H1 (cell line): Measurements from ENCODE around the gene LOXL1. TPM values are rescaled to one million over a fixed set of nuclear protein-coding genes. Genes with fewer than 3 reads are reported as not detected.
A peak's percentile ranks its signal among the peaks of the same experiment; 100 is the strongest.

Experiments
- CTCF ChIA-PET: fragments of 300-600 bp; sonication (Branson Sonifier 250); formaldehyde crosslinking; loops from one replicate; lab custom pipeline; 2021; ENCODE audit not compliant: partially characterized antibody; lab: Charles Lee
- POLR2A ChIA-PET: fragments of 300-600 bp; sonication (Branson Sonifier 250); formaldehyde crosslinking; loops from one replicate; lab custom pipeline; 2021; ENCODE audit warnings: inconsistent platforms; ENCODE audit not compliant: partially characterized antibody; lab: Charles Lee
- DNase-seq, 2 experiments: peaks; one replicate each; pipeline versions ENCODE4 v3.0.0 to v3.0.0-alpha.2; 2010 to 2022; ENCODE audit warnings: low spot score in 2 of 2, low read depth in 1 of 2, mixed read lengths in 1 of 2
- FAIRE-seq: peaks from 2 replicates; lab custom pipeline; 2011; peaks lifted over from hg19 to GRCh38; lab: Jason Lieb, UNC
- H2AFZ ChIP-seq: 2 replicates; pipeline ENCODE4 v1.8.1; 2012; ENCODE audit warnings: low read length, inconsistent platforms
- H2AK5ac ChIP-seq: 2 replicates; pipeline ENCODE4 v1.6.1; 2013; ENCODE audit warnings: low read depth, low read length
- H2BK120ac ChIP-seq: replicated peaks from 2 replicates; pipeline ENCODE3; 2013; ENCODE audit warnings: low read depth, low read length, inconsistent platforms
- H2BK12ac ChIP-seq: 2 replicates; pipeline ENCODE4 v1.6.1; 2013; ENCODE audit warnings: low read depth, low read length
- H2BK15ac ChIP-seq: 2 replicates; pipeline ENCODE4 v1.6.1; 2013; ENCODE audit warnings: low read length
- H2BK20ac ChIP-seq: 2 replicates; pipeline ENCODE4 v1.6.1; 2013; ENCODE audit warnings: low read length
- H2BK5ac ChIP-seq: 2 replicates; pipeline ENCODE4 v1.6.1; 2013; ENCODE audit warnings: low read depth, low read length
- H3K14ac ChIP-seq: 2 replicates; pipeline ENCODE4 v1.6.1; 2013; ENCODE audit warnings: inconsistent platforms; ENCODE audit not compliant: insufficient read length
- H3K18ac ChIP-seq: 2 replicates; pipeline ENCODE4 v1.6.1; 2013; ENCODE audit warnings: low read length; ENCODE audit errors: extremely low read depth
- H3K23ac ChIP-seq: 2 replicates; pipeline ENCODE4 v1.6.1; 2013; ENCODE audit warnings: inconsistent platforms; ENCODE audit not compliant: insufficient read length
- H3K23me2 ChIP-seq: 2 replicates; pipeline ENCODE4 v1.6.1; 2013; ENCODE audit warnings: low read depth, low read length
- H3K27ac ChIP-seq: 2 replicates; pipeline ENCODE4 v1.6.1; 2011; ENCODE audit warnings: low read depth, low read length, inconsistent platforms
- H3K27me3 ChIP-seq, 4 experiments: replicated peaks in 1 of 4; 1 replicate in 1 of 4; 2 replicates in 3 of 4; pipeline versions ENCODE4 v1.6.1 to v1.8.1; 2011 to 2013; ENCODE audit warnings: low read length in 3 of 4, mild to moderate bottlenecking in 3 of 4, inconsistent platforms in 2 of 4, mixed read lengths in 2 of 4, moderate library complexity in 1 of 4; ENCODE audit not compliant: control insufficient read depth in 3 of 4, insufficient read depth in 3 of 4; ENCODE audit errors: extremely low read depth in 1 of 4
- H3K36me3 ChIP-seq, 4 experiments: 2 replicates each; pipeline versions ENCODE4 v1.6.1 to v1.8.1; 2011 to 2013; ENCODE audit warnings: mild to moderate bottlenecking in 4 of 4, low read length in 3 of 4, moderate library complexity in 2 of 4, control low read depth in 1 of 4, inconsistent platforms in 1 of 4; ENCODE audit not compliant: insufficient read depth in 4 of 4, control insufficient read depth in 2 of 4
- H3K4ac ChIP-seq: replicated peaks from 2 replicates; pipeline ENCODE3; 2013; ENCODE audit warnings: low read length, low read depth, mixed read lengths, inconsistent platforms; ENCODE audit not compliant: insufficient read length
- H3K4me1 ChIP-seq, 4 experiments: replicated peaks in 1 of 4; 1 replicate in 1 of 4; 2 replicates in 3 of 4; pipeline versions ENCODE4 v1.6.1 to v1.8.1; 2011 to 2013; ENCODE audit warnings: low read length in 3 of 4, inconsistent platforms in 2 of 4, mixed read lengths in 1 of 4; ENCODE audit not compliant: insufficient read depth in 4 of 4, control insufficient read depth in 3 of 4
- H3K4me2 ChIP-seq, 2 experiments: 2 replicates each; pipeline versions ENCODE4 v1.6.1 to v1.8.1; 2011 to 2013; ENCODE audit warnings: low read depth in 2 of 2, low read length in 2 of 2, control low read depth in 1 of 2, inconsistent platforms in 1 of 2, mild to moderate bottlenecking in 1 of 2; ENCODE audit not compliant: insufficient read depth in 1 of 2
- H3K4me3 ChIP-seq, 4 experiments: fragments of 200-600, 300-600 bp in 1 of 4; sonication (generic), shearing (Covaris generic), sonication (Bioruptor Twin) in 1 of 4; 2 replicates each; pipeline versions ENCODE4 v1.5.1 to v1.8.1; 2011 to 2016; ENCODE audit warnings: low read length in 4 of 4, low read depth in 3 of 4, control low read depth in 2 of 4, inconsistent platforms in 2 of 4, mild to moderate bottlenecking in 2 of 4, mixed read lengths in 1 of 4, moderate library complexity in 1 of 4; ENCODE audit not compliant: insufficient read depth in 2 of 4; ENCODE audit errors: extremely low read depth in 1 of 4
- H3K56ac ChIP-seq: replicated peaks from 2 replicates; pipeline ENCODE3; 2013; ENCODE audit warnings: low read depth, mild to moderate bottlenecking, mixed read lengths, low read length, inconsistent platforms; ENCODE audit not compliant: insufficient read length
- H3K79me1 ChIP-seq: 2 replicates; pipeline ENCODE4 v1.6.1; 2013; ENCODE audit warnings: low read depth, low read length, control low read depth
- H3K79me2 ChIP-seq, 2 experiments: 2 replicates each; pipeline versions ENCODE4 v1.6.1 to v1.8.1; 2012 to 2013; ENCODE audit warnings: low read length in 2 of 2, mild to moderate bottlenecking in 2 of 2, inconsistent platforms in 1 of 2; ENCODE audit not compliant: insufficient read depth in 2 of 2, control insufficient read depth in 1 of 2
- H3K9ac ChIP-seq, 4 experiments: replicated peaks in 1 of 4; 1 replicate in 1 of 4; 2 replicates in 3 of 4; pipeline versions ENCODE4 v1.6.1 to v1.8.1; 2011 to 2013; ENCODE audit warnings: low read depth in 3 of 4, low read length in 3 of 4, control low read depth in 2 of 4, mild to moderate bottlenecking in 2 of 4, moderate library complexity in 2 of 4, inconsistent platforms in 1 of 4; ENCODE audit errors: extremely low read depth in 1 of 4
- H3K9me3 ChIP-seq, 2 experiments: 2 replicates each; pipeline versions ENCODE4 v1.6.1 to v1.8.1; 2012 to 2013; ENCODE audit warnings: mild to moderate bottlenecking in 2 of 2, moderate library complexity in 2 of 2, control low read depth in 1 of 2, inconsistent platforms in 1 of 2, low read depth in 1 of 2, low read length in 1 of 2, mixed read lengths in 1 of 2; ENCODE audit not compliant: insufficient read depth in 2 of 2
- H4K20me1 ChIP-seq, 2 experiments: replicated peaks in 1 of 2; 2 replicates each; pipeline versions ENCODE3 to v1.8.1; 2011 to 2013; ENCODE audit warnings: inconsistent platforms in 2 of 2, low read length in 2 of 2, mild to moderate bottlenecking in 1 of 2; ENCODE audit not compliant: insufficient read depth in 2 of 2, control insufficient read depth in 1 of 2
- H4K5ac ChIP-seq: 2 replicates; pipeline ENCODE4 v1.6.1; 2013; ENCODE audit warnings: low read length, low read depth, mixed read lengths, inconsistent platforms; ENCODE audit not compliant: insufficient read length
- H4K8ac ChIP-seq: 2 replicates; pipeline ENCODE4 v1.8.0; 2013; ENCODE audit warnings: mild to moderate bottlenecking, moderate library complexity, low read length, inconsistent platforms; ENCODE audit not compliant: insufficient read depth; ENCODE audit errors: extremely low read depth
- H4K91ac ChIP-seq: replicated peaks from 2 replicates; pipeline ENCODE3; 2013; ENCODE audit warnings: low read length, mixed read lengths, inconsistent platforms; ENCODE audit not compliant: insufficient read length
- KDM5A ChIP-seq: fragments of 200-600 bp; IDR thresholded peaks from 2 replicates; pipeline ENCODE4 v1.7.1; 2012; ENCODE audit warnings: mild to moderate bottlenecking, low read length, inconsistent platforms, mixed read lengths
- RXRA ChIP-seq: IDR thresholded peaks from 2 replicates; pipeline ENCODE4 v1.6.1; 2011; ENCODE audit warnings: low read depth, mild to moderate bottlenecking, low read length, moderate library complexity; ENCODE audit not compliant: insufficient read depth
- SP1 ChIP-seq: IDR thresholded peaks from 2 replicates; pipeline ENCODE4 v1.6.1; 2011; ENCODE audit warnings: low read depth, low read length
- SP4 ChIP-seq: IDR thresholded peaks from 2 replicates; pipeline ENCODE4 v1.6.1; 2012; ENCODE audit warnings: low read length, inconsistent platforms
- TAF1 ChIP-seq: IDR thresholded peaks from 2 replicates; pipeline ENCODE4 v1.6.1; 2011; ENCODE audit warnings: mild to moderate bottlenecking, low read depth, low read length
- WGBS, 2 experiments: shearing (Covaris generic) in 1 of 2; methylation state at CpG; one replicate each; pipeline versions ENCODE4 v1.1.6 to v1.1.7; 2013 to 2015; ENCODE audit warnings: low lambda C conversion rate in 2 of 2, mixed read lengths in 2 of 2, inconsistent platforms in 1 of 2, low coverage in 1 of 2, missing lambda C conversion rate in 1 of 2; ENCODE audit not compliant: insufficient replicate concordance in 2 of 2, insufficient coverage in 1 of 2, insufficient read length in 1 of 2; ENCODE audit errors: extremely low coverage in 1 of 2, missing lambda C conversion rate in 1 of 2; 5-methylcytosine and 5-hydroxymethylcytosine counted together
- long read RNA-seq, 2 experiments: library from RNA in 1 of 2; library from capped mRNA in 1 of 2; stranded (forward); transcript quantifications; one replicate each; pipeline ENCODE4 v2.0.0, GENCODE V29; 2021; ENCODE audit warnings: inconsistent platforms in 1 of 2
- polyA minus RNA-seq, 3 experiments: library from RNA; depleted of rRNA, polyadenylated mRNA; stranded (reverse); fragments of >200 nt; gene quantifications; 1 replicate in 2 of 3; 2 replicates in 1 of 3; pipeline ENCODE4 v1.2.3, GENCODE V29; 2011
- polyA plus RNA-seq, 7 experiments: library from polyadenylated mRNA; depleted of rRNA in 3 of 7; stranded (reverse) in 5 of 7; unstranded in 2 of 7; fragments of >200 nt in 5 of 7; fragments of 200-250 nt in 2 of 7; gene quantifications; 1 replicate in 5 of 7; 2 replicates in 1 of 7; 4 replicates in 1 of 7; pipeline versions ENCODE4 v1.2.1 to v1.2.3, GENCODE V29; 2011 to 2013; ENCODE audit warnings: missing spikeins in 2 of 7, mixed read lengths in 2 of 7
- total RNA-seq: library from RNA; stranded (reverse); fragmentation: NEBNext Ultra II Directional; extraction: Animal tissue kit (Norgen Biotek cat#: 25700); gene quantifications from 2 replicates; pipeline ENCODE4 v1.2.1, GENCODE V29; 2021

Gene LOXL1, protein sequence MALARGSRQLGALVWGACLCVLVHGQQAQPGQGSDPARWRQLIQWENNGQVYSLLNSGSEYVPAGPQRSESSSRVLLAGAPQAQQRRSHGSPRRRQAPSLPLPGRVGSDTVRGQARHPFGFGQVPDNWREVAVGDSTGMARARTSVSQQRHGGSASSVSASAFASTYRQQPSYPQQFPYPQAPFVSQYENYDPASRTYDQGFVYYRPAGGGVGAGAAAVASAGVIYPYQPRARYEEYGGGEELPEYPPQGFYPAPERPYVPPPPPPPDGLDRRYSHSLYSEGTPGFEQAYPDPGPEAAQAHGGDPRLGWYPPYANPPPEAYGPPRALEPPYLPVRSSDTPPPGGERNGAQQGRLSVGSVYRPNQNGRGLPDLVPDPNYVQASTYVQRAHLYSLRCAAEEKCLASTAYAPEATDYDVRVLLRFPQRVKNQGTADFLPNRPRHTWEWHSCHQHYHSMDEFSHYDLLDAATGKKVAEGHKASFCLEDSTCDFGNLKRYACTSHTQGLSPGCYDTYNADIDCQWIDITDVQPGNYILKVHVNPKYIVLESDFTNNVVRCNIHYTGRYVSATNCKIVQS
- total RNA-seq, result 8.1 and 9.3 TPM in 2 replicates
- 14.4 and 22.7 TPM in 2 replicates for polyA plus RNA-seq (2011; rRNA removed)
- polyA plus RNA-seq (2011; cell fraction: cytosol; rRNA removed), result 13.3 TPM
- 25.7 TPM for polyA plus RNA-seq (2011; cell fraction: nucleus; rRNA removed)
- 6.5 to 22.3 TPM (median 16.9 TPM) in 4 replicates for polyA plus RNA-seq (2012, experiment 1 of 2)
- 32.8 TPM for polyA plus RNA-seq (2012, experiment 2 of 2)
- polyA plus RNA-seq (2013, experiment 1 of 2), result 29.6 TPM
- 31.4 TPM for polyA plus RNA-seq (2013, experiment 2 of 2)
- polyA minus RNA-seq (2011; rRNA and poly(A)+ RNA removed), result 11.7 and 13.9 TPM in 2 replicates
- polyA minus RNA-seq (2011; cell fraction: cytosol; rRNA and poly(A)+ RNA removed), result 14.2 TPM
- polyA minus RNA-seq (2011; cell fraction: nucleus; rRNA and poly(A)+ RNA removed), result 11.9 TPM
- long read RNA-seq, experiment 1, transcript LOXL1-201 (7 exons, 2,351 nt), result major isoform, 11 of 12 reads
- long read RNA-seq, experiment 1, partial matches to known transcripts, result 0 of 12 reads
- long read RNA-seq, experiment 1, other reads (novel, unspliced or antisense), result 1 of 12 reads
- long read RNA-seq, experiment 2, partial matches to known transcripts, result 0 of 1 reads
- long read RNA-seq, experiment 2, other reads (novel, unspliced or antisense), result 1 of 1 reads

DNA sequence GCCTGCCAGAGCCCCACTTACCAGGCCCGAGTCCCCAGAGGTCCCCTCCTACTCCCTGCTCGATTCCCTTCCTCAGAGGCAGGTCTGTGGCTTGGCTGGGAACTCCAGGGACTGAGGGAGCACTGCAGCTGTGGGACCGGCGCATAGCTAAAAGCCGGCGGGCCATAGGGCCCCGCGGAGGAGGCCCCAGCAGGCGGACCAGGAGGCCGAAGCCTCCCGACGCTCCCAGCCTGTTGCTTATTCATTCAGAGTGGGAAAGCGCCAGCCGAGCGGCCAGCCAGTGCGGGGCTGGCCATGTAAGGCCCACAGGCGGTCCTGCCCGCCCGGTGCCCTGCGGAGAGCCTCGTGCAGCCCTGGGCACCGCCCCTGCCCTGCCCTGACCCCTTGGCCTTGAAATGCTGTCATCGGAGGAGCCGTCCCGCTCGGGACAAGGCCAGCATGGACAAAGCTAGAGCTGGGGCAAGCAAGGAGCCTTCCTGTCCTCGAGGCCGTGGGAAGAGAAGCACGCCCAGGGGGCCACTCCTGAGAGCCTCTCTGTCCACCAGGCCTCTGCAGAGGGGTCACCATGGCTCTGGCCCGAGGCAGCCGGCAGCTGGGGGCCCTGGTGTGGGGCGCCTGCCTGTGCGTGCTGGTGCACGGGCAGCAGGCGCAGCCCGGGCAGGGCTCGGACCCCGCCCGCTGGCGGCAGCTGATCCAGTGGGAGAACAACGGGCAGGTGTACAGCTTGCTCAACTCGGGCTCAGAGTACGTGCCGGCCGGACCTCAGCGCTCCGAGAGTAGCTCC is at the start of gene LOXL1:
Gene LOXL1 (plus strand): TSS at position 244 of the 784 bp plus-strand sequence. CDS start 322 bp downstream, at position 566.
- Histone ChIP-seq H4K8ac (peak within 1 kb of the TSS; percentile 41; the same call in 1 of the 2 replicates), H3K4me1 (peaks cover 0 to 47% (median 38%) of the 10 kb centered on the region in 4 experiments; a peak in 6 of 7 replicates), H3K23me2 (peaks cover 14% of the 10 kb centered on the region), H3K79me1 (peaks cover 2% of the 10 kb centered on the region; the same call in 1 of the 2 replicates), H2BK12ac (peak within 1 kb of the TSS; percentile 75; the same call in 1 of the 2 replicates), H3K36me3 (no peaks in the 10 kb centered on the region), H2BK5ac (peak within 1 kb of the TSS; percentile 60; the same call in 1 of the 2 replicates), H3K18ac (peak within 1 kb of the TSS; percentile 99), H2AFZ (peak within 1 kb of the TSS; percentile 5; the same call in 1 of the 2 replicates), H3K79me2 (no peaks in the 10 kb centered on the region), H3K14ac (peak within 1 kb of the TSS; percentile 70), H3K27me3 (peaks cover 0 to 6% (median 2%) of the 10 kb centered on the region in 4 experiments; a peak in 3 of 7 replicates), H4K20me1 (peaks cover 0 to 7% of the 10 kb centered on the region in 2 experiments), H2BK20ac (peak within 1 kb of the TSS; percentile 80; the same call in 1 of the 2 replicates), H2BK15ac (peak within 1 kb of the TSS; percentile 46; the same call in 1 of the 2 replicates), H2AK5ac (0 out of 2 replicates have a peak within 1 kb of the TSS, but pooled peaks have one; percentile 47), H3K56ac (peak within 1 kb of the TSS; percentile 10), H3K9ac (no peak within 1 kb of the TSS), H2BK120ac (no peak within 1 kb of the TSS), H3K4me3 (peak within 1 kb of the TSS; percentile 35 to 71 (median 53)), H3K9me3 (no peaks in the 10 kb centered on the region), H3K23ac (no peak within 1 kb of the TSS), H4K5ac (peak within 1 kb of the TSS; percentile 80), H3K4ac (peak within 1 kb of the TSS; percentile 73), H3K27ac (no peak within 1 kb of the TSS), H4K91ac (peak within 1 kb of the TSS; percentile 83), H3K4me2 (peak within 1 kb of the TSS; percentile 87)
- peak in 1 of 2 experiments; percentile 80 for DNase-seq
- ChIA-PET CTCF (interaction anchor here (0.6 to 5.1 kb wide), 9 partner anchors 10 to 227 kb away, joined by 3 to 38 read pairs (median 4); partner anchors contain the start of gene TBC1D21), POLR2A (interaction anchor here (1.5 to 2.3 kb wide), 5 partner anchors 9 to 18 kb away, joined by 3 to 14 read pairs (median 6); no protein-coding TSS in a partner anchor)
- FAIRE-seq, result no peak
- WGBS, 2 experiments, result 3% methylated on average over 43 of the region's 47 CpGs; no CpG with 5 or more reads in 1 of the 2 experiments
- peak; percentile 82 for TF ChIP-seq TAF1
- no peak for TF ChIP-seq RXRA
- no peak for TF ChIP-seq KDM5A
- 0 out of 2 replicates have a peak, but pooled peaks have one; percentile 71 for TF ChIP-seq SP1
- peak; percentile 57; the same call in 1 of the 2 replicates for TF ChIP-seq SP4
